RWPE2 (cell line): ENCODE measurements around the gene FBXO39.

Source experiments
- ATAC-seq: fragments of 200-7000 bp; cut with Tn5 transposase; 3 replicates; pipeline ENCODE4 v1.9.1; 2021; ENCODE audit warnings: low read depth
- DNase-seq: peaks from one replicate; pipeline ENCODE4 v3.0.0-alpha.2; 2020; ENCODE audit warnings: low spot score
- H3K27ac ChIP-seq: fragments of 450-650 bp; 2 replicates; pipeline ENCODE4 v1.5.1; 2017; ENCODE audit warnings: mild to moderate bottlenecking; ENCODE audit not compliant: poor library complexity, severe bottlenecking
- H3K27me3 ChIP-seq: fragments of 250-450 bp; sonication (Bioruptor Pico); 2 replicates; pipeline ENCODE4 v1.5.1; 2021; ENCODE audit warnings: mild to moderate bottlenecking, moderate library complexity; ENCODE audit not compliant: insufficient read depth, poor library complexity, severe bottlenecking
- H3K36me3 ChIP-seq: fragments of 250-450 bp; sonication (Bioruptor Pico); 2 replicates; pipeline ENCODE4 v1.5.1; 2020; ENCODE audit warnings: low read depth, mild to moderate bottlenecking, moderate library complexity
- H3K4me1 ChIP-seq: fragments of 250-450 bp; sonication (Bioruptor Pico); 2 replicates; pipeline ENCODE4 v1.5.1; 2021; ENCODE audit warnings: mild to moderate bottlenecking, moderate library complexity; ENCODE audit not compliant: insufficient read depth, poor library complexity, severe bottlenecking
- H3K4me3 ChIP-seq: fragments of 250-450 bp; sonication (Bioruptor Pico); 2 replicates; pipeline ENCODE4 v1.5.1; 2021; ENCODE audit warnings: mild to moderate bottlenecking, moderate library complexity; ENCODE audit not compliant: severe bottlenecking
- H3K9me3 ChIP-seq: fragments of 250-450 bp; sonication (Bioruptor Pico); 2 replicates; pipeline ENCODE4 v1.5.1; 2021; ENCODE audit warnings: mild to moderate bottlenecking, moderate library complexity; ENCODE audit not compliant: severe bottlenecking
- CTCF ChIP-seq: fragments of 450-650 bp; IDR thresholded peaks from one replicate; pipeline ENCODE4 v1.5.1; 2017; ENCODE audit warnings: mild to moderate bottlenecking, moderate library complexity; ENCODE audit not compliant: poor library complexity, severe bottlenecking

Gene FBXO39

DNA sequence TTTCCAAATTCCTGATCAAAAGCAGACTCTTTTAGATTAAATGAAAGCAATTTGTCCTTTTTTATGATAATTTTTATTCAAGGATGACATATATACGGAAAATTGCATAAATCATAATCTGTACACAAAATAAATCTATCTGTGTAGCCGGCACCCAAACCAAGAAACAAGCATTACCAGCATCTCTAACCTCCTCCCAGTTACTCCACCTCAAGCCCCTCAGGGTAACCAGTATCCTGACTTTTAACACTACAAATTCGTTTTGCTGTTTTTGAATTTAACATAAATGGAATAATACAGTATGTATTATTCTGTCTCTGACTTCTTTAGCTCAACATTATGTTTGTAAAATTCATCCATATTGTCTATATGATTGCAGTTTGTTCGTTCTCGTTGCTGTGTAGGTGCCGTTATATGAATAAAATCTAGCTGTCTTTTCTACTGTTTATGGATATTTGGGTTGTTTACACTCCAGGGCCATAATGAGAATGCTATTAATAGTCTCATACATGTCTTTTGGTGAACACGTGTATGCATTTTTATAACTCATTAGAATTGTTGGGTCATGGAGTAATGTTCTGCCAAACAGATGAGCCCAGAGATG is 54.5 kb downstream of the FBXO39 start:
- Histone ChIP-seq H3K27me3 (no peaks in the 10 kb centered on the region), H3K27ac (no peak overlapping the region), H3K4me1 (no peaks in the 10 kb centered on the region), H3K9me3 (no peaks in the 10 kb centered on the region), H3K4me3 (no peak overlapping the region), H3K36me3 (no peaks in the 10 kb centered on the region)
- no peak for ATAC-seq
- TF ChIP-seq CTCF = no peak
- DNase-seq = no peak

DNA sequence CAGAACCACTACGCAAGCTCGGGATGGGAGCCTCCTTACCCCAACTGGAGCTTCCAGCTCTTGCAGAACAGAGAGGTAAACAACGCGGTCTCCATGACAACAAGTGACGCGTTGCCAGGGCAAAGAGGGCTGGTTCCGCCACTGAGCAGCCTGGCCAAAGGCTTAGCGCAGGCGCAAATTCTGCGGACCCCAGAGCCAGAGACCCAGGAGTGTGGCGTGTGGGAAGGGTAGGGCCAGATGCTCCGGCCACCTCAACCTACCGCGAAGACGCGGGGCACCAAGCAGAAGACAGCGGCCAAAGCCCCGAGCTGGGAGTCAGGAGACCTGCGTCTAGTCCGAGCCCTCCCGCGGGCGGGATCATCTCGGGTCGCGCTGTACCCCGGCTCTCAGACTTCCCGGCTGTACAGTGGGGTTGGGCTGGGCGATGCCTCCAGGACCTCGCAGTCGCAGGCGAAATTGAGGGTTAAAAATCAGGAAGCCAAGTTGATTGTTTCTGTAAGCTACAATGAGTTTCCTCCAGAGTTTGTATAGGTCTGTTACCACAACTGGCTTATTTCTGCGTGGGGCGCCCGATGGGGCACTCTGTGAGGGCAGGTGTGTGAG is 55.7 kb downstream of the FBXO39 start, which contains the start of gene TEKT1:
TSS of gene TEKT1 (minus strand) at position 69 of the 603 bp plus-strand sequence. CDS start 1,353 bp downstream, outside the sequence.
- Histone ChIP-seq H3K9me3 (no peaks in the 10 kb centered on the region), H3K4me1 (no peaks in the 10 kb centered on the region), H3K27ac (no peak within 1 kb of the TSS), H3K27me3 (no peaks in the 10 kb centered on the region), H3K36me3 (no peaks in the 10 kb centered on the region), H3K4me3 (peak within 1 kb of the TSS; percentile 38)
- no peak for TF ChIP-seq CTCF
- DNase-seq = peak; percentile 75
- ATAC-seq = peak; percentile 97
